ENCODE data around the gene CDHR5.

The CDHR5 gene

GRCh38 chr11:611001-611996 is 13.5 kb downstream of the CDHR5 start:
- H4K5ac ChIP-seq (ENCODE audit: low read length) = no peak overlapping the region
- no peak overlapping the region for H3K4me3 ChIP-seq (ENCODE audit: low read length)
- no CpG with 5 or more reads among the region's 49 CpGs for WGBS (ENCODE audit: extremely low coverage, insufficient coverage, low lambda C conversion rate)
- H3K79me1 ChIP-seq (ENCODE audit: low read length) = peaks cover 2% of the 10 kb centered on the region
- no peak overlapping the region for H3K9ac ChIP-seq (ENCODE audit: low read length)
- no peak overlapping the region for H3K56ac ChIP-seq (ENCODE audit: low read length)
- no peaks in the 10 kb centered on the region for H3K79me2 ChIP-seq (ENCODE audit: control insufficient read depth, insufficient read depth, low read length)
- no peak overlapping the region for H2AK5ac ChIP-seq (ENCODE audit: low read length)
- no peak overlapping the region for H3K4ac ChIP-seq (ENCODE audit: low read depth, low read length)
- H3K36me3 ChIP-seq (ENCODE audit: control insufficient read depth, insufficient read depth, low read length) = peaks cover 11% of the 10 kb centered on the region
- no peak overlapping the region for H3K27ac ChIP-seq (ENCODE audit: low read depth, low read length)
- H2BK5ac ChIP-seq (ENCODE audit: low read length) = no peak overlapping the region
- H3K23ac ChIP-seq (ENCODE audit: low read length) = no peak overlapping the region
- no peak overlapping the region for H3K18ac ChIP-seq (ENCODE audit: low read length)
- no peak overlapping the region for H2BK15ac ChIP-seq (replicated peaks; ENCODE audit: low read depth)
- no peak overlapping the region for H3K4me2 ChIP-seq (ENCODE audit: low read length)
- no peak overlapping the region for H4K8ac ChIP-seq (ENCODE audit: low read depth, low read length)
- H3K4me1 ChIP-seq (ENCODE audit: control insufficient read depth, low read depth, low read length) = no peaks in the 10 kb centered on the region
- no peak overlapping the region for H2BK120ac ChIP-seq (ENCODE audit: low read depth, low read length)
- no peak for DNase-seq
- no peaks in the 10 kb centered on the region for H3K27me3 ChIP-seq (ENCODE audit: insufficient read depth, low read length, poor library complexity)

- no peaks in the 10 kb centered on the region for H3K27me3 ChIP-seq (ENCODE audit: insufficient read depth, low read length, poor library complexity)
- no CpG with 5 or more reads among the region's 18 CpGs for WGBS (ENCODE audit: extremely low coverage, insufficient coverage, low lambda C conversion rate)
These were observed 14.5 kb downstream of the CDHR5 start for GRCh38 chr11:610146-610801.

GRCh38 chr11:609341-609811 is 15.4 kb downstream of the CDHR5 start:
- Histone ChIP-seq H4K8ac (ENCODE audit: low read depth, low read length) (no peak overlapping the region), H3K4me2 (ENCODE audit: low read length) (no peak overlapping the region), H3K27ac (ENCODE audit: low read depth, low read length) (no peak overlapping the region), H2AK5ac (ENCODE audit: low read length) (no peak overlapping the region), H3K18ac (ENCODE audit: low read length) (no peak overlapping the region), H3K23ac (ENCODE audit: low read length) (no peak overlapping the region), H3K79me2 (ENCODE audit: control insufficient read depth, insufficient read depth, low read length) (no peaks in the 10 kb centered on the region), H3K79me1 (ENCODE audit: low read length) (peaks cover 2% of the 10 kb centered on the region), H3K27me3 (ENCODE audit: insufficient read depth, low read length, poor library complexity) (no peaks in the 10 kb centered on the region), H2BK5ac (ENCODE audit: low read length) (no peak overlapping the region), H2BK15ac (replicated peaks; ENCODE audit: low read depth) (no peak overlapping the region), H2BK120ac (ENCODE audit: low read depth, low read length) (no peak overlapping the region), H3K4me3 (ENCODE audit: low read length) (no peak overlapping the region), H3K9ac (ENCODE audit: low read length) (no peak overlapping the region), H3K4me1 (ENCODE audit: control insufficient read depth, low read depth, low read length) (no peaks in the 10 kb centered on the region), H3K36me3 (ENCODE audit: control insufficient read depth, insufficient read depth, low read length) (peaks cover 20% of the 10 kb centered on the region), H3K4ac (ENCODE audit: low read depth, low read length) (no peak overlapping the region), H4K5ac (ENCODE audit: low read length) (no peak overlapping the region), H3K56ac (ENCODE audit: low read length) (no peak overlapping the region)
- WGBS (ENCODE audit: extremely low coverage, insufficient coverage, low lambda C conversion rate) = no CpG with 5 or more reads among the region's 28 CpGs
- DNase-seq = no peak

More at GRCh38 chr11:610146-610801, 14.5 kb downstream of the CDHR5 start:
- H3K4me1 ChIP-seq (ENCODE audit: control insufficient read depth, low read depth, low read length) = no peaks in the 10 kb centered on the region
- no peak overlapping the region for H2BK120ac ChIP-seq (ENCODE audit: low read depth, low read length)
- H3K79me2 ChIP-seq (ENCODE audit: control insufficient read depth, insufficient read depth, low read length) = no peaks in the 10 kb centered on the region
- H2BK5ac ChIP-seq (ENCODE audit: low read length) = no peak overlapping the region
- no peak overlapping the region for H4K8ac ChIP-seq (ENCODE audit: low read depth, low read length)
- H3K4me3 ChIP-seq (ENCODE audit: low read length) = no peak overlapping the region
- no peak overlapping the region for H3K27ac ChIP-seq (ENCODE audit: low read depth, low read length)
- peaks cover 2% of the 10 kb centered on the region for H3K79me1 ChIP-seq (ENCODE audit: low read length)
- H3K56ac ChIP-seq (ENCODE audit: low read length) = no peak overlapping the region
- H3K36me3 ChIP-seq (ENCODE audit: control insufficient read depth, insufficient read depth, low read length) = peaks cover 16% of the 10 kb centered on the region
- H2BK15ac ChIP-seq (replicated peaks; ENCODE audit: low read depth) = no peak overlapping the region
- H3K18ac ChIP-seq (ENCODE audit: low read length) = no peak overlapping the region
- no peak overlapping the region for H3K9ac ChIP-seq (ENCODE audit: low read length)
- no peak overlapping the region for H2AK5ac ChIP-seq (ENCODE audit: low read length)
- H3K4ac ChIP-seq (ENCODE audit: low read depth, low read length) = no peak overlapping the region
- H3K23ac ChIP-seq (ENCODE audit: low read length) = no peak overlapping the region
- DNase-seq = no peak
- H3K4me2 ChIP-seq (ENCODE audit: low read length) = no peak overlapping the region
- no peak overlapping the region for H4K5ac ChIP-seq (ENCODE audit: low read length)

DNA sequence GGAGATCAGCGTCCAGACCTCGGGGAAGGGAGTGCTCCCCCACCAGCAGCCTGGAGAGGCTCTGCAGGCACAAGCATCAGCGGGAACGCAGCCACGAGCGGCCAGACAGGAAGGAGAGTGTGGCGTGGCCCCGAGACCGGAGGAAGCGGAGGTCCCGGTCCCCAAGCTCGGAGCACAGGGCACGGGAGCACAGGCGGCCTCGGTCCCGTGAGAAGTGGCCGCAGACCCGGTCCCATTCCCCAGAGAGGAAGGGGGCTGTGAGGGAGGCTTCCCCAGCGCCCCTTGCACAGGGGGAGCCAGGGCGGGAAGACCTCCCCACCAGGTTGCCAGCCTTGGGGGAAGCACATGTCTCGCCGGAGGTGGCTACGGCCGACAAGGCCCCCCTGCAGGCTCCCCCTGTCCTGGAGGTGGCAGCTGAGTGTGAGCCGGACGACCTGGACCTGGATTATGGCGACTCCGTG is 15.9 kb downstream of the CDHR5 start:
- no peaks in the 10 kb centered on the region for H3K79me1 ChIP-seq (ENCODE audit: low read length)
- H3K18ac ChIP-seq (ENCODE audit: low read length) = no peak overlapping the region
- no peak overlapping the region for H3K4me2 ChIP-seq (ENCODE audit: low read length)
- H3K27me3 ChIP-seq (ENCODE audit: insufficient read depth, low read length, poor library complexity) = no peaks in the 10 kb centered on the region
- H3K23ac ChIP-seq (ENCODE audit: low read length) = no peak overlapping the region
- H3K56ac ChIP-seq (ENCODE audit: low read length) = no peak overlapping the region
- no peak overlapping the region for H4K8ac ChIP-seq (ENCODE audit: low read depth, low read length)
- H3K4ac ChIP-seq (ENCODE audit: low read depth, low read length) = no peak overlapping the region
- no peak overlapping the region for H2AK5ac ChIP-seq (ENCODE audit: low read length)
- no peak overlapping the region for H2BK15ac ChIP-seq (replicated peaks; ENCODE audit: low read depth)
- WGBS (ENCODE audit: extremely low coverage, insufficient coverage, low lambda C conversion rate) = no CpG with 5 or more reads among the region's 28 CpGs
- no peaks in the 10 kb centered on the region for H3K4me1 ChIP-seq (ENCODE audit: control insufficient read depth, low read depth, low read length)
- no peak overlapping the region for H3K27ac ChIP-seq (ENCODE audit: low read depth, low read length)
- no peak overlapping the region for H4K5ac ChIP-seq (ENCODE audit: low read length)
- H2BK5ac ChIP-seq (ENCODE audit: low read length) = no peak overlapping the region
- H3K79me2 ChIP-seq (ENCODE audit: control insufficient read depth, insufficient read depth, low read length) = no peaks in the 10 kb centered on the region
- no peak for DNase-seq
- no peak overlapping the region for H2BK120ac ChIP-seq (ENCODE audit: low read depth, low read length)
- H3K9ac ChIP-seq (ENCODE audit: low read length) = no peak overlapping the region
- H3K36me3 ChIP-seq (ENCODE audit: control insufficient read depth, insufficient read depth, low read length) = peaks cover 20% of the 10 kb centered on the region
- no peak overlapping the region for H3K4me3 ChIP-seq (ENCODE audit: low read length)

GRCh38 chr11:607971-608659 is 16.6 kb downstream of the CDHR5 start:
- no peak overlapping the region for H3K23ac ChIP-seq (ENCODE audit: low read length)
- no peak overlapping the region for H3K56ac ChIP-seq (ENCODE audit: low read length)
- H3K4me1 ChIP-seq (ENCODE audit: control insufficient read depth, low read depth, low read length) = no peaks in the 10 kb centered on the region
- H2BK5ac ChIP-seq (ENCODE audit: low read length) = no peak overlapping the region
- no peak overlapping the region for H3K4me2 ChIP-seq (ENCODE audit: low read length)
- H3K27ac ChIP-seq (ENCODE audit: low read depth, low read length) = no peak overlapping the region
- no peak overlapping the region for H3K9ac ChIP-seq (ENCODE audit: low read length)
- no peaks in the 10 kb centered on the region for H3K79me1 ChIP-seq (ENCODE audit: low read length)
- H3K18ac ChIP-seq (ENCODE audit: low read length) = no peak overlapping the region
- peaks cover 22% of the 10 kb centered on the region for H3K36me3 ChIP-seq (ENCODE audit: control insufficient read depth, insufficient read depth, low read length)
- DNase-seq = no peak
- no peaks in the 10 kb centered on the region for H3K79me2 ChIP-seq (ENCODE audit: control insufficient read depth, insufficient read depth, low read length)
- H2BK120ac ChIP-seq (ENCODE audit: low read depth, low read length) = no peak overlapping the region
- H3K4me3 ChIP-seq (ENCODE audit: low read length) = no peak overlapping the region
- no peak overlapping the region for H3K4ac ChIP-seq (ENCODE audit: low read depth, low read length)
- no peak overlapping the region for H2BK15ac ChIP-seq (replicated peaks; ENCODE audit: low read depth)
- no peak overlapping the region for H4K5ac ChIP-seq (ENCODE audit: low read length)
- no peaks in the 10 kb centered on the region for H3K27me3 ChIP-seq (ENCODE audit: insufficient read depth, low read length, poor library complexity)
- WGBS (ENCODE audit: extremely low coverage, insufficient coverage, low lambda C conversion rate) = no CpG with 5 or more reads among the region's 45 CpGs
- no peak overlapping the region for H4K8ac ChIP-seq (ENCODE audit: low read depth, low read length)
- H2AK5ac ChIP-seq (ENCODE audit: low read length) = no peak overlapping the region

All from mesendoderm (in vitro differentiated cells).